ENCODE measurements around the gene KRT33A.

KRT33A gene

GRCh38 chr17:41301204-41301790 is 49.3 kb downstream of the KRT33A start:
- DNase-seq, result no peak

- DNase-seq, result no peak
These were observed 52.0 kb downstream of the KRT33A start for GRCh38 chr17:41298458-41299135.

- no peak for DNase-seq
These were observed 53.8 kb downstream of the KRT33A start for GRCh38 chr17:41296846-41297245.

Data from CD4-positive, alpha-beta T cell treated with Interleukin-4 for 4 hours (primary cell).